SK-N-MC (cell line): ENCODE data around the gene GABRG3.

Experiments used
- DNase-seq: peaks from one replicate; pipeline ENCODE4 v3.0.0-alpha.2; 2011; ENCODE audit warnings: low read depth, low spot score
- H3K27ac ChIP-seq: fragments of 200-600 bp; sonication (generic); 2 replicates; pipeline ENCODE4 v1.5.1; 2016; ENCODE audit warnings: mixed run types
- H3K36me3 ChIP-seq: fragments of 200-600 bp; sonication (generic); 2 replicates; pipeline ENCODE4 v1.6.1; 2017; ENCODE audit warnings: antibody characterized with exemption, low read length, mixed read lengths; ENCODE audit not compliant: insufficient read depth
- H3K4me3 ChIP-seq: fragments of 200-600 bp; sonication (generic); 2 replicates; pipeline ENCODE4 v1.5.1; 2016
- H3K9ac ChIP-seq: fragments of 200-600 bp; sonication (generic); 2 replicates; pipeline ENCODE4 v1.8.0; 2017; ENCODE audit warnings: mixed run types, mixed read lengths; ENCODE audit not compliant: insufficient read length
- H3K9me3 ChIP-seq: fragments of 200-600 bp; sonication (generic); 2 replicates; pipeline ENCODE4 v1.6.1; 2017; ENCODE audit warnings: low read depth, mild to moderate bottlenecking, antibody characterized with exemption, low read length, moderate library complexity, mixed read lengths
- EZH2 ChIP-seq: fragments of 200-600 bp; sonication (generic); IDR thresholded peaks from one replicate; pipeline ENCODE4 v1.6.1; 2017; ENCODE audit warnings: antibody characterized with exemption
- FOXP2 ChIP-seq: optimal IDR thresholded peaks from 2 replicates; pipeline ENCODE3; 2011; ENCODE audit warnings: mild to moderate bottlenecking, moderate library complexity; ENCODE audit not compliant: insufficient read depth; ENCODE audit errors: extremely low read length, control extremely low read depth
- POLR2AphosphoS5 ChIP-seq: IDR thresholded peaks from 2 replicates; pipeline ENCODE4 v1.6.1; 2012; ENCODE audit warnings: mild to moderate bottlenecking, low read depth, low read length, borderline replicate concordance

Gene GABRG3

GRCh38 chr15:27218426-27218825 lies 247.4 kb downstream of the GABRG3 start:
- Histone ChIP-seq H3K9me3 (no peaks in the 10 kb centered on the region), H3K36me3 (no peaks in the 10 kb centered on the region), H3K4me3 (no peak overlapping the region), H3K27ac (no peak overlapping the region), H3K9ac (no peak overlapping the region)
- TF ChIP-seq POLR2AphosphoS5 (no peak), EZH2 (no peak), FOXP2 (no peak)
- no peak for DNase-seq

GRCh38 chr15:27219636-27220035 lies 248.7 kb downstream of the GABRG3 start:
- no peaks in the 10 kb centered on the region for H3K36me3 ChIP-seq
- no peak for DNase-seq
- no peak overlapping the region for H3K27ac ChIP-seq
- no peak overlapping the region for H3K9ac ChIP-seq
- no peaks in the 10 kb centered on the region for H3K9me3 ChIP-seq
- no peak overlapping the region for H3K4me3 ChIP-seq
- TF ChIP-seq EZH2 (no peak), POLR2AphosphoS5 (no peak), FOXP2 (no peak)

GRCh38 chr15:27220199-27220598 lies 249.2 kb downstream of the GABRG3 start:
- H3K36me3 ChIP-seq = no peaks in the 10 kb centered on the region
- no peaks in the 10 kb centered on the region for H3K9me3 ChIP-seq
- no peak for DNase-seq
- no peak overlapping the region for H3K27ac ChIP-seq
- H3K9ac ChIP-seq = no peak overlapping the region
- no peak overlapping the region for H3K4me3 ChIP-seq
- TF ChIP-seq FOXP2 (no peak), POLR2AphosphoS5 (no peak), EZH2 (no peak)

GRCh38 chr15:27222479-27222878 lies 251.5 kb downstream of the GABRG3 start:
- Histone ChIP-seq H3K4me3 (no peak overlapping the region), H3K27ac (no peak overlapping the region), H3K36me3 (no peaks in the 10 kb centered on the region), H3K9ac (no peak overlapping the region), H3K9me3 (no peaks in the 10 kb centered on the region)
- DNase-seq = no peak
- TF ChIP-seq POLR2AphosphoS5 (no peak), EZH2 (no peak), FOXP2 (no peak)

- Histone ChIP-seq H3K27ac (no peak overlapping the region), H3K9ac (no peak overlapping the region), H3K4me3 (no peak overlapping the region), H3K36me3 (no peaks in the 10 kb centered on the region), H3K9me3 (no peaks in the 10 kb centered on the region)
- TF ChIP-seq POLR2AphosphoS5 (no peak), FOXP2 (no peak), EZH2 (no peak)
- DNase-seq = no peak
Observed at GRCh38 chr15:27223179-27223578, 252.2 kb downstream of the GABRG3 start.

GRCh38 chr15:27231811-27232210 lies 260.8 kb downstream of the GABRG3 start:
- H3K36me3 ChIP-seq = no peaks in the 10 kb centered on the region
- H3K9me3 ChIP-seq = no peaks in the 10 kb centered on the region
- no peak overlapping the region for H3K4me3 ChIP-seq
- TF ChIP-seq POLR2AphosphoS5 (no peak), EZH2 (no peak), FOXP2 (no peak)
- H3K27ac ChIP-seq = no peak overlapping the region
- no peak for DNase-seq
- H3K9ac ChIP-seq = no peak overlapping the region

GRCh38 chr15:27232876-27233275 lies 261.9 kb downstream of the GABRG3 start:
- Histone ChIP-seq H3K9me3 (no peaks in the 10 kb centered on the region), H3K4me3 (no peak overlapping the region), H3K27ac (no peak overlapping the region), H3K36me3 (no peaks in the 10 kb centered on the region), H3K9ac (no peak overlapping the region)
- DNase-seq = no peak
- no peak for TF ChIP-seq EZH2
- TF ChIP-seq FOXP2 = no peak
- no peak for TF ChIP-seq POLR2AphosphoS5

- Histone ChIP-seq H3K4me3 (no peak overlapping the region), H3K9me3 (no peaks in the 10 kb centered on the region), H3K9ac (no peak overlapping the region), H3K27ac (no peak overlapping the region), H3K36me3 (no peaks in the 10 kb centered on the region)
- no peak for DNase-seq
- no peak for TF ChIP-seq FOXP2
- TF ChIP-seq EZH2 = no peak
- TF ChIP-seq POLR2AphosphoS5 = no peak
Observed at GRCh38 chr15:27234593-27234992, 263.6 kb downstream of the GABRG3 start.

GRCh38 chr15:27235161-27235560 lies 264.2 kb downstream of the GABRG3 start:
- H3K36me3 ChIP-seq = no peaks in the 10 kb centered on the region
- no peak overlapping the region for H3K4me3 ChIP-seq
- no peak overlapping the region for H3K9ac ChIP-seq
- no peak overlapping the region for H3K27ac ChIP-seq
- TF ChIP-seq POLR2AphosphoS5 (no peak), EZH2 (no peak), FOXP2 (no peak)
- DNase-seq = no peak
- H3K9me3 ChIP-seq = no peaks in the 10 kb centered on the region
